ENCODE results near the gene RTN4R.

RTN4R gene

DNA sequence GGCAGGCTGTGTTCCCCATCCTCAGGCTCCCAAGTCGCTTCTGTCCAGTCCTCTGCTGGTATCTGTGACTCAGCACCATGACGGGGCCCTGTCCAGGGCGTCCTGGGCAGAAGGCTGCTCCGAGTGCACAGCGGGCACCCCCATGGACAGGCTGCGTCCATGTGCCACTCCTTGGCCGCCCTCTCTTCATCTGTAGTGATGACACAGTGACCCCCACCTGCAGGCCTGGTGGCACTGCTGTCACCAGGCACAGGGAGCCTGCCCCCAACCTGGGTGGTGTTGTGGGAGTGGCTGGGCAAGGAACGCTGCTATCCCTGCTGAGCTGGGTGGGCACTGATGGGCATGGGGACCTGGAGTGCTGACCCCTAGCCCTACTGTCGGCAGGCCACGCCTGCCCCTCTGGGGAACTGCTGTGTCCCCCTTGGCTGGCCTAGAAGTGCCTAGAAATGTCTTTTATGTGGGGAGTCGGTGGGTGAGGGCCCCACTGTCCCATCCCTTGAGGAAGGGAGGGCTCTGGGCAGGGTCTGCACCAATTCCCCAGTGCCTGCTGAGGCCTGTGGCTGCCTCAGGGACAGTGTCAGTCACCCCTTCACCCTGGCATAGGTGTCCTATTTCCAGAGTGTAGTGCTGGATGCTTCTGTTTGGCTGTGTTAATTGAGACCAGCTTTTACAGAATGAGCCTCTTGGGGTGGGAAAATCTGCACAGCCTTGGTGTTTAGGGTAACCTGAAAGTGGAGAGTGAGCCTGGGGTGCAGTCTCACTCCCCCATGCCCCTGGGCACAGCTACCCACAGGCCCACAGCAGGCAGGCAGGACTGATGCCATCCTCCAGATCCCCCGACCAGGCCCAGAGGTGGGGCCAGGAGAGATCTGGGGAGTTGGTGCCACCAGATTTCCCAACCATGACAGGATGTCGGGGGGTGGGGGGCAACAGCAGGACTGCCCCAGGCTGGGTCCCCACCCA is 34.5 kb downstream of the RTN4R start:
- DNase-seq (ENCODE audit: extremely low spot score, insufficient read length, low read depth) (no peak), FAIRE-seq (no peak)

DNA sequence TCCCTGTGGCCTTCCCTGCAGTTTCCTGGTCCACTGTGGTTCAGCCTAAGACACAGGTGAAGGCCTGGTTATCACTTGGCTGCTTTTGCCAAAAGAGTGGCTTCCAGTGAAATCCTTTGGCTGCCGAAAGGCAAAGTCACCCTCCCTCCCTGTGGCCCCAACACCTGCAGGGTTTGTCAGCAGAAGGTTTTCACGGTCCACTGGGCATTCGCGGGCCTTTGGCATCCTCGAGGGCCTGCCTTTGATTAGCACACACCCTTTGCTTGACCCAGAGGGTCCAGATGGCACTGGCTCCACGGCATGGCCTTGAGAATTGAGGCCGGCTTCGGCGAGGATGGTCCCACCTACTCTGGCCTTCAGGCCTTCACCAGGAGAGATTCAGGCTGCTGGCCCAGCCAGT is 35.3 kb downstream of the RTN4R start:
- no peak for FAIRE-seq
- DNase-seq (ENCODE audit: extremely low spot score, insufficient read length, low read depth): no peak

DNA sequence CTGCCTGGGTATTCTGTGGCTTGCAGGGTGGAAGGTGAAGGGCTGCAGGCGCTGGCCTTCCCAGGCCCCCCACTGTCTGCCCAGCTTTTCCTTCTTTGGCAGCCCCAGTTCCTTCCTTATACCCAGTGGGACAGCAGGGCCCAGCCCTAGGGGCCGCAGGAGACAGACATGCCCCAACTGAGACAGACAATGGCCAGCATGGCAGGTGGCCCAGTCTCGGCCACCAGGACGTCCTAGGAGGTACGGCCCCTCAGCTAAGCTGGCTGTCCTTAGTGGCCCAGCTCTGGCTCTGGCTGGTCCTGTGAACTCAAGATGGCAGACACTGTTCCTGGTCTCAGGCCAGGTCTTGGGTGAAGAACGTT is 35.9 kb downstream of the RTN4R start:
- no peak for DNase-seq (ENCODE audit: extremely low spot score, insufficient read length, low read depth)
- FAIRE-seq: no peak

DNA sequence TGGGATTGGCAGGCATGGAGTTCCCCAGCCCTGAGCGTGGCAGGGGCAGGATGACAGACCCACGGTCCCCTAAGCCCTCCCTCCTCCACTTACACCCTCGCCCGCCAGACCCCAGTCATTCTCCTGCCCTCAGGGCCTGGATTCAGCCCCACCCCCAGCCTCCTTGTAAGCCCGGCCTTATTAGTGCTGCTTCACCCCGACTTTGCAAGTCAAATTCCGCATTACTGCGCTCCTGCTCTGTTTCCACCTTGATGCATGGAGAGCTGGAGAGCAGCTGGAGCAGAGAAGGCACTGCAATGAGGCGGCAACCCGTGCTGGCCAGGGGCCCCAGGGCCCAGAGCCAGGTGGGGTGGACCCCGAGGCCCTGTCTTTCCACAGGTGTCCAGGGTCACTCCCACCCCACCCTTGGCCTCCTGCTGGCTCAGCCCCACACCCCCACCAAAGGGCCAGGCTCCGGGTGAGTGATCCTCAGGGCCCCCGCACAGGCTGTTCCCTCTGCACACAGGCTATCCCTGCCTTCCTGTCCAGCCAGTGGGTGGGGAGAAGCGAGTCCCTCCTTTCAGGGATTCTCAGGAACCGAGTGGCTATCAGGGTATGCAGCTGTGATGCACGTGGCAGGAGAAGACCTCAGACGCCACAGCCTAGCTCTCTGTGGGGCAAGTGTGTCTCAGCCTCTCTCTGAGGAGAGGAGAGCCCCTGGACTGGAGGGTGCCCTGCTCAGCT is 36.4 kb downstream of the RTN4R start:
- DNase-seq (ENCODE audit: extremely low spot score, insufficient read length, low read depth) (no peak), FAIRE-seq (no peak)

DNA sequence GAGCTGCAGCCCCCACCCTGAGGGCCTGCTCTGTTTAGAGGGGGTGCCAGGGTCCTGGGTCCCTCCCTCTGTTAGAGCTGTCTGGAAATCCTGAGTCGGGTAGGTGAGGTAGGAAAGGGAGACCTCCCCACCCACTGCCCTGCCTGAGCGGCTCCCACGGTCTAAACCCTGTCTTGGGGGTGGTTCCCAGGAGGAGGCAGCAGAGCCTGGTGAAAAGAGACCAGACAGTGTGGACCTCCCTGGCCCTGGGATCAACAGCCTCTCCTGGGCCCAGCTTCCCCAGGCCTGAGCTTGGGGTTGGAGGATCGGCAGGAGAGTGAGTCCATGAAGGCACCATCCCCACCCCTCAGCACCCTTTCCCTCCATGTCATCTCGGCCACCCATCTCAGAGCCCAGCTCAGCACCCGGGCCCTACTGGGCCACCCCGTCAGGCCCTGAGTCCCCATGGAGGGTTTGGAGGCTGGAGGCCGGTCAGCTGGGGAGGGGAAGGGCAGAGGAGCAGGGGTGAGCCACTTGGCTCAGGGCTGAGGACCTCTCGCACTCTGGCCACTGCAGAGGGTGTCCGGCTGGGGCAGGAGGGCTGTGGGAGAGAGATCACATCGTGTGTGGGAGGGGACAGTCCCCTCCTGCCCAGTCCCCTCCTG is 37.2 kb downstream of the RTN4R start:
- no peak for DNase-seq (ENCODE audit: extremely low spot score, insufficient read length, low read depth)
- FAIRE-seq: no peak

DNA sequence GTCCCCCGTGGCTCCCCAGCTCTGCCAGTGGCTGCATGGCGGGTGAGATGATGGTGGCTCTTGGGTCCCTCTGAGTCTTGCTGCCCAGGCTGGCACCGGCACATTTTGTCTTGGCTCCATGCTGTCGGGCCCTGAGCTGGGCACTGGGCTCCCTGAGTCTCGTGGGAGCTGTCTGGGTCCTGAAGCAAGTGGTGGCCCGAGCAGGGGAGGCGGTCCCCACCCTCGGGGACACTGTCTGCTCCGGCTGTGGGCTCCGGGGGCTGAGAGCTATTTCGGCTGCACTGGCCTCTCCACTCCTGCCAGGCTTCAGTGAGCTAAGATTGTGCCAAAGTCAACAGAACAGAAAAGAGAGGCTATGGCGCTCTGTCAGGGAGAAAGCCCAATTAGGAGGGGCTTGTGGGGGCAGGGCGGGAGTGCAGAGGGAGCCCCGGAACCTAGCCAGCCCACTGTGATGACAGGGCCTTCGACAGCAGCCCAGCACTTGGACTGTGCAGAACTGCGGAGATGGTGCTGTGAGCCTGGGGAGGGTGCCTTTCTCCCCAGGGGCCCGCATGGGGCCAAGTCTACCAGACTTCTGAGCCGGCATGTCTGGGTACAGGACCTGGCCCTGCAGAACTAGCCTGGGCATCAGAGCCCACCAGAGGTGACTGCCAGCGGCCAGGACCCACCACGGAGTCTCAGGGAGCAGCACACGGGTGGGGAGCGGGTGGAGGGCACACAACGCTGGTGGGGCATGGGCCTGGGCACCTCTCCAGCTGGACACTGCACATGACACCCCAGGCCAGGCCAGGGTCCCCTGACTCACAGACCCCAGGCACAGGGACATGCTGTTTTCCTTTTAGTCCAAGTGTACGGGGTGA is 38.0 kb downstream of the RTN4R start:
- FAIRE-seq (no peak), DNase-seq (ENCODE audit: extremely low spot score, insufficient read length, low read depth) (no peak)

DNA sequence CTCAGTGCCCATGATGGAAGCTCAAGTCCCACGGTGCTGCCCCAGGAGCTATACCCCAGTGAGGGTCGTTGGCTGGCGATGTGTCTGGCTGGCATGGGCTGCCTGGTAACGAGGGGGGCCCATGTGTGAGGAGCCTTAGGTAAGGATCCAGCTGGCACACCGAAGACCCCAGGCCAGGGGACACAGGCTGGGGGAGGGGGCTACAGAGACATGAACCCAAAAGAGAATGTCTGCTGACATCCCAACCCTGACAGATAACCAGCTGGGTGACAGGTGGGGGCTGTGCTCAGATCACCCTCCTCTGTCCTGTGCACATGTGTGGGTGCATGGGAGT is 39.2 kb downstream of the RTN4R start:
- no peak for FAIRE-seq
- no peak for DNase-seq (ENCODE audit: extremely low spot score, insufficient read length, low read depth)

DNA sequence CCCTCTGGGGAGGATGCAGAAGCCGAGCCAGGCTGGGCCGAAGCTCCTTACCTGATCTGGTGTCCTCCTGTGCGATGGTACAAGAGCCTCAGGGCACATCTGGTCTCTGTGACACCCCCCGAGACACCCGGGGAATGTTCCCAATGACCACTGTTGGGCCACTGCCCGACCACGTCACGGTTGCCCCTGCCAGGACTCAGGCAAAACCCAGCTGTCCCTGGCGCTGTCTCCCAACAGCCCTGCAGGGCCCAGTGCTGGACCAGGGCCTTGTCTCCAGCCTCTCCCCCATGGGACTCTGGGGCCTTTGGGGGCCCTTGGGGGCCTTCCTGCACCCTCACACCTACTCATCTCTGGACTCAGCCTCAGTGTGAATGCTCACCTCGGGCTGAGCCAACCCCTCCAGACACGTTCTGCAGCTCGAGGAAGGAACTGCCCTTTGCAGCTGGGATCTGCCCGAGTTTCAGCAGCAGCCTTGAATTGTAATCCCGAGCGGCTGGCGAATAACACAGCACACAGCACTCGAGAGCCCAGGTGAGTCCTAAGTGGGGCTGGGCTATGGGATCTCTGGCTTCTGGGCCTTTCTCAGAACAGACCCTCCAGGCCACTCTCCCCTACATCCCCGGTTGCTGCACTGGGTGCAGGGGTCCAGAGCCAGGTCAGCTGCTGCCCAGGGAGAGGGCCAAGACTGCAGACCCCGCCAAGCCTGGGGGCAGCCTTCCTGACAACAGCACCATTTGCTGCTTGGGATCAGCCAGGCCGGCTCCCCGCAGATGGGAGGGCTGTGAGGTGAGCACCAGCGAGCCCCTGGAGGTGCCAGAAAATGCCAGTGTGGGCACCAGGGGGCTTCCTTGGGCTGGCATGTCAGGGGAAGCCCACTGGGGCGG is 39.8 kb downstream of the RTN4R start:
- FAIRE-seq (no peak), DNase-seq (ENCODE audit: extremely low spot score, insufficient read length, low read depth) (no peak)

DNA sequence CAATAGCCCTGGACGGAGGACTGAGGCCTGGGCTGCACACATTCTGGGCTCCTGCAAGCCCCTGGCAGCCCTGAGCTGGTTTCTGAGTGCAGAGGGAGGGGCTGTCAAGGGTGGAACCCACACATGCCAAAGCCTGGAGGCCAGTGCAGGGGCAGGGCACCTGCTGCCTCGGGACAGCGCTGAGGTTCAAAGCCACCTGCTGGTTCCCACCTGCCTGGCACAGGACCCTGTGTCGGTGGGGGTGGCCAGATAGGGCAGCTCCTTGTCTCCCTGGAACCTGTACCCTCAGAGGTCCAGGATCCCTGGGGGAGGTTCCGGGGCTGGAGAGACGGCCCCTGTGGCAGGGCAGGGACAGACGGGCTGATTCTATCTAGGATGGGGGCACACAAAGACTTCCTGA is 40.8 kb downstream of the RTN4R start:
- DNase-seq (ENCODE audit: extremely low spot score, insufficient read length, low read depth) (no peak), FAIRE-seq (no peak)

DNA sequence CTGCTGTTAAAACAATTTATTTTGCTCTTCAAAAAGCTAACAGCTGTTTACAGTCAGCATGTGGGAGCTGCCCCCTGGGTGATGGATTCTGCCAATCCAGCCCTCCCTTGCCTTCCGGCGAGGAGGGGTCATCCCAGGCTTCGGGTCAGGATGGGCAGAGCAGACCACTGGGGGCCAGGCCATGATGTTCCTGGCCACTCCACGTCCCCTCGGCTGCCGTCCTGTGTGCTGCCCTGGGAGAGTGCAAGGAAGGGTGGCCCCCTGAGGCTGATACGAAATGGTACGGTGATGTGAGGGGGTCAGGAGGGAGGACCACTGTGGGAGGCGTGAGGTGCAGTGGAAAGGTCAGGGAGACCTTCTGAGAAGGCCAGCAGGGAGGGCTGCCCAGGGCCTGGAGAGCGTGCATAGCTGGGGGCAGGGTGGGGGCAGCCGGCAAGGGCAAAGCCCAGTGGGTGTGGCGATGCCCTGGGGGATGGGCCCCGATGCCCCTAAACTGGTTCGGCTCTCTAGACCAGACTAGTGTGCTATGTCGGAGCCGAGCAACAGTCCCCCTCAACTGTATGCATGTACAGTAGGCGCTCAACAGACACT is 41.3 kb downstream of the RTN4R start:
- no peak for FAIRE-seq
- no peak for DNase-seq (ENCODE audit: extremely low spot score, insufficient read length, low read depth)

DNA sequence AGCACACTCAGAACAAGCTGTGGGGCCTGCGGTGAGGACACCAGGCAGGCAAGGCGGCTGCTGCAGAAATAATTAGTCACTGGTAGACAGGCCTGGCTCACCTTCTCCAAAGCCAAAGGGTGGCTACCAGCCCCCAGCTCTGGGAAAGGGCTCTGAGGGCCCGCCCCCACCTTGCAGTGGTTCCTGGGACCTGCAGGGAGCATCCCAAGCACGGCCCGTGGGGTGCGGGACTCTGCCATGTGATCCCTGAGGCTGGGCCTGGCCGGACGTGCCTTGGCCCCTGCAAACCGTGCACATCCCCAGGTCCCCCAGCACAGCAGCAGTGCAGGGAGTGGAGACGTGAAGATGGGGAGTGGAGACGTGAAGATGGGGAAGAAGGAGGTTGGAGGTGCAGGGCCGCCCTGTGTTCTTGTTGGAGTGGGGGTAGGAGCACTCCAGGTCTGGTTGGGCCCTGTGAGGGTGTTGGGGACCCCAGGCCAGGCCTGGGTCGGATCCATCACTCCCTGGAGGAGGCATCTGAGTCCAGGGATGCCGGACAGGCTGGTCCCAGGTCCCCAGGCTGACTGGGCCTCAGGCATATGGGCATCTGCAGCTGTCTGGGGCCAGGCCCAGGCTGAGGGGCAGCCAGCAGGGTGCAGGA is 41.9 kb downstream of the RTN4R start:
- FAIRE-seq (no peak), DNase-seq (ENCODE audit: extremely low spot score, insufficient read length, low read depth) (no peak)

DNA sequence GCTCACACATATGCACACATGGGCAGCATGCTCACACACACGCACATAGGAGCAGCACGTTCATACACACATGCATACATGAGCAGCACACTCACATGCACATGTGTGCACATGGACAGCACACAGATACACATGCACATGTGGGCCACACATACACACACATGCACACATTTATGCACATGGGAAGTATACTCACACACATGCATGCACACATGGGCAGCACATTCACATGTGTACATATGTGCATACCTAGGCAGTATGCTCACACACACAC is 42.5 kb downstream of the RTN4R start:
- DNase-seq (ENCODE audit: extremely low spot score, insufficient read length, low read depth) (no peak), FAIRE-seq (no peak)

DNA sequence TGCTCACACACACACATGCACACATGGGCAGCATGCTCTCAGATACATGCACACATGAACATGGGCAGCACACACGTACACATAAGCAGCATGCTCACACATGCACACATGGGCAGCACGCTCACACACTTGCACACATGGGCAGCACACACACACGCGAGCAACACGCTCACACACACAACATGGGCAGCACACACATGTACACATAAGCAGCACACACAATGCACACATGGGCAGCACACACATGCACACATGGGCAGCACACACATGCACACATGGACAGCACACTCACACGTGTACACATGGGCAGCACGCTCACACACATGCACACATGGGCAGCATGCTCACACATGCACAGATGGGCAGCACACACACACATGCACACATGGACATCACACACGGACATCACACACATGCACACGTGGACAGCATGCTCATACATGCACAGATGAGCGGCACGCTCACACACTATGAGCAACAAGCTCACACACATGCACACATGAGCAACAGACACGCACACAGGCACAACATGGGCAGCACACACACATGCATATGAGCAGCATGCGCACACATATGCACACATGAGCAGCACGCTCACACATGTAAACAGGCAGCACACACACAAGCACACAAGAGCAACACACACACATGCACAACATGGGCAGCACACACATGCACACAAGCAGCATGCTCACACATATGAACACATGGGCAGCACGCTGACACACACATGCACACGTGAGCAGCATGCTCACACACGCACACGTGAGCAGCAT is 43.0 kb downstream of the RTN4R start:
- FAIRE-seq (no peak), DNase-seq (ENCODE audit: extremely low spot score, insufficient read length, low read depth) (no peak)

DNA sequence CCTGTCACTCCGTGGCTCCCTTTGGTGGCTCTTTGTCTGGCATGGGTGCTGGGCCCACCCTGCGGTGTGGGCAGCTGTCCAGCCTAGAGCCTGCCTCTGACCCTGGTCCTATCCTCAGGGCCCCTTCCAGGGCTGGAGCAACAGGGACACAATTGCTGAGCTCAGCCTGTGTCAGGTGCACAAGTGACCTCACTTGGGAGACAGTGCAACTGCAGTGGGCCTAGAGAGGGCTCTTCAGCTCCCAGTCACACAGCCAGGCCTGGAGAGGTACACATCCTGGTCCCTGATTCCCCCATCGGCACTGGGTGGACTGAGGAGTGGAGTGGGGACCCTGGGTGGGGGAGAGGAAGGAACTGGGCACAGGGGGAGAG is 43.9 kb downstream of the RTN4R start:
- FAIRE-seq: no peak
- no peak for DNase-seq (ENCODE audit: extremely low spot score, insufficient read length, low read depth)

DNA sequence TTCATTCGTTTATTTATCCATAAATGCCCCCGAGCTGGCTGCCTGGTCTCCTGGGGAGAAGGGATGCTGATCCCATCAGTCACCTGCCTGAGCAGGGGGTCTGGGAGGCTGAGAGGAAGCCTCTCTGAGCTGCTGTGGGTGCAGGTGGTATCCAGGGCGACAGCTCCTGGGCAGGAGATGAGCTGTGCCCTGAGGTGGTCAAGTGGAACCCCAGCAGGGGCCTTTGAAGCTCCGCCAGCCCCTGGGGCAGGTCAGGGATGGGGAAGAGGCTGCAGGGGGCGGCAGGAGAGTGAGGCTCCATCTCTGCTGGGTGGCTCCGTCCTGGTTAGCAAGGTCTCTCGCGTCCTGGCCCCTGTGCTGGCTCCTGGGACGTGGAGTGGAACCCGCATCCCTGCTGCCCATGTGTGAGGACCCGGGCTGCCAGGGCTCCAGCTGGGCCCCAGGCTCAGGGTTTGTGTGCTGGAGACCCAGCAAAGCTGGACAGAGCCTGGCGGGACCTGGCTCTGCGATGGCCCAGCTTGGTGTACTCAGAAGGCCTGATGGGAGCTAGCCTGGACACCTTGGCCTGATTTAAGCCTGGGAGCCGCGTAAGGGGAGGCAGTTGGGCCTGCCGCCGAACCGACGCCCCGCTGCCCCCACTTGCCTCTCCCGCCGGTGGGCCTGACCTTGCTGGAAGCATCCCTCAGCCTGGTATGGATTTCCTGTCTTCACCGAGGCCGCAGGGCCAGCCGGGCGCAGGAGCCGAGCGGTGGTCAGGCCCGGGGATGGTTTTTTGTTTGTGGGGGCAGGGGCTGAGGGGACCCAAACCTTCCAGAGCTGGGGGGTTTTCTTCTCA is 44.5 kb downstream of the RTN4R start:
- FAIRE-seq (no peak), DNase-seq (ENCODE audit: extremely low spot score, insufficient read length, low read depth) (no peak)

DNA sequence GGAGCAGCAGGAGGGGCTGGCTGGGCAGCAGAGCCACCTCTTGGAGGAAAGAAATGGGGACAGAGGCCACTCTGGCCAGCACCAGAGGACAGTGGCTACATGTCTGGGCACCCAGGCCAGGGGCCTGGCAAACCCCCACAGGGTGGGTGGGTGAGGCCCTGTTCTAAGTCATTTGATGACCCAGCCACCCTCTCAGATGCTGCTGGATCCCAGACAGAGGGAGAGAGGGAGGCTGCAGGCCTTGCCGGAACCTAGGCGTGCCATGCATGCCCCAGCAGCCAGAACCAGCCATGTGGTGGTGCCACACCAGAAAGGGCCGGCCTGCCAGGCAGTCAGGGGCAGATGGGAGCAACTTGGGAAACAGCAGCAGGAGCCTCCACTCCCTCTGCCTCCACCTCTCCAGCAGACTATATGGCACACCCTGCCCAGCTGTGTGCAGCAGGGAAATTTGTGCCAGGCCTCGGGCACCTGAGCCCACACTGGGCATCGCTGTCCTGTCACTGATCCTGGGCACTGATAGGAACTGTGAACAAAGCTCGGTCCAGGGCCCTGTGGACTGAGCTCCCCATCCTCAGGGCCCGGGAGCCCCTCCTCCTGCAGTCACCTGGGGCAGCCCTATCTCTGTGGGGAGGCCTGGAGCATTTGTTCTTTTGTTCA is 45.2 kb downstream of the RTN4R start:
- DNase-seq (ENCODE audit: extremely low spot score, insufficient read length, low read depth): no peak
- no peak for FAIRE-seq
